Epithelial cell of esophagus (primary cell): ENCODE data around the gene CARD19.

Experiments
- DNase-seq: peaks from one replicate; pipeline ENCODE4 v3.0.0; 2010; ENCODE audit warnings: low read depth
- H3K4me3 ChIP-seq: 2 replicates; pipeline ENCODE4 v1.5.1; 2011; ENCODE audit warnings: mild to moderate bottlenecking, low read length, control low read depth
- TF ChIP-seq, protein P1 (sequence below): IDR thresholded peaks from 2 replicates; pipeline ENCODE4 v1.5.1; 2011; ENCODE audit warnings: low read depth, mild to moderate bottlenecking, low read length, control low read depth, inconsistent platforms; ENCODE audit not compliant: insufficient read depth; ENCODE audit errors: missing control alignments

Gene CARD19

GRCh38 chr9:93083592-93084470 is 12.2 kb upstream of the CARD19 start:
- TF ChIP-seq, protein P1, sequence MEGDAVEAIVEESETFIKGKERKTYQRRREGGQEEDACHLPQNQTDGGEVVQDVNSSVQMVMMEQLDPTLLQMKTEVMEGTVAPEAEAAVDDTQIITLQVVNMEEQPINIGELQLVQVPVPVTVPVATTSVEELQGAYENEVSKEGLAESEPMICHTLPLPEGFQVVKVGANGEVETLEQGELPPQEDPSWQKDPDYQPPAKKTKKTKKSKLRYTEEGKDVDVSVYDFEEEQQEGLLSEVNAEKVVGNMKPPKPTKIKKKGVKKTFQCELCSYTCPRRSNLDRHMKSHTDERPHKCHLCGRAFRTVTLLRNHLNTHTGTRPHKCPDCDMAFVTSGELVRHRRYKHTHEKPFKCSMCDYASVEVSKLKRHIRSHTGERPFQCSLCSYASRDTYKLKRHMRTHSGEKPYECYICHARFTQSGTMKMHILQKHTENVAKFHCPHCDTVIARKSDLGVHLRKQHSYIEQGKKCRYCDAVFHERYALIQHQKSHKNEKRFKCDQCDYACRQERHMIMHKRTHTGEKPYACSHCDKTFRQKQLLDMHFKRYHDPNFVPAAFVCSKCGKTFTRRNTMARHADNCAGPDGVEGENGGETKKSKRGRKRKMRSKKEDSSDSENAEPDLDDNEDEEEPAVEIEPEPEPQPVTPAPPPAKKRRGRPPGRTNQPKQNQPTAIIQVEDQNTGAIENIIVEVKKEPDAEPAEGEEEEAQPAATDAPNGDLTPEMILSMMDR = no peak
- DNase-seq = no peak
- H3K4me3 ChIP-seq = no peak overlapping the region

GRCh38 chr9:93084471-93084881 is 11.5 kb upstream of the CARD19 start:
- TF ChIP-seq, protein P1 = no peak
- DNase-seq = no peak

DNA sequence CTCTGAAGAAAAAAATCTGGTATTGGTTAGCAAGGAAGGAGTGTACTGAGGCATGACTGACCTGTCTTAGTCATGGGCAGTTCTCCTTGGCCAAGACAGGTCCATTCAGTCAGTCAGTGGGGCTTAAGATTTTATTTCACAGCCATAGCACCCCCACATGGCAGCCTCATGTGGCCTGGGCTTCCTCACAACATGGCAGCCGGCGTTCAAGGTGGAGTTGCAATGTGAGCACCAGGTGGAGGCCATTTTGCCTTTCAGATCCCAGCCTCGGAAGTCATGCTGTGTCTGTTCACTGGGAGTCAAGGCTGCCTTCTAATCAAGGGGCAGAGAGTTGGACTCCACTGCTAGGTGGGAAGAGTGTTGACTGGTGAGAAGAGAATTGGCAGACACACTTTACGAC is 10.3 kb upstream of the CARD19 start:
- TF ChIP-seq, protein P1 = no peak
- no peak overlapping the region for H3K4me3 ChIP-seq
- DNase-seq = no peak

More at GRCh38 chr9:93084471-93084881, 11.5 kb upstream of the CARD19 start:
- H3K4me3 ChIP-seq = no peak overlapping the region

- TF ChIP-seq, protein P1 = no peak
- no peak overlapping the region for H3K4me3 ChIP-seq
- DNase-seq = no peak
Observed at GRCh38 chr9:93086447-93087224, 9.4 kb upstream of the CARD19 start.

DNA sequence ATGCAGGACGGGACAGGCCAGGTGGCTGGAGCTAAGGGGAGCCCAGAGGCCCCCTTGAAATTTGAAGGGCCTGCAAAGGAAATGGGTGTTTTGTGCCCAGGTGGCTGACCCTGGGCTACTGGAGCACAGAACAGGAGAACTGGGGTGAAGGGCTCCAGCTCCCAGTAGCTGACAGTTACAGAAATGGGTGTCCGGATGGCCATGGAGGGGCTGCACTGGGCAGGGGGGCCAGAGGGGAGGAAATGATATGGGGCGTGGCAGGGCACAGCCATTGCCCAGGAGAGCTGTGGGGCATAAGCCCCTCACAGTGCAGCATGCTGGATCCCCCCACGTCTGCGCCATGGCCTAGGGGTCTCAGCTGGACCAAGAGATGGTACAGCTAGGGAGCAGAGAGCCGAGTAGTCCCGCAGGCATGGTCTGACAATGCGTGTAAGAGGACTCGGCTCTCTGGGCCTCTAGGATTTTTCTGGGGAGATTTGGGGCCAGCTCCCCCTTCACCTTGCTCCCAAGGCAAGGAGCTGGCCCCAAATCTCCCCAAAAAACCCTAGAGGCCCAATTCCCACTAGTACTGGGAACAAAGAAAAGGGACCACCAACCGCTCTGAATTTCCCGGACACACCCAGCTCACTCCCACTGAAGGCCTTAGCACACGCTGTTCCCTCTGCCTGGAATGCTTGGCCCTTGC is 7.9 kb upstream of the CARD19 start:
- H3K4me3 ChIP-seq = no peak overlapping the region
- DNase-seq = no peak
- TF ChIP-seq, protein P1 = no peak

DNA sequence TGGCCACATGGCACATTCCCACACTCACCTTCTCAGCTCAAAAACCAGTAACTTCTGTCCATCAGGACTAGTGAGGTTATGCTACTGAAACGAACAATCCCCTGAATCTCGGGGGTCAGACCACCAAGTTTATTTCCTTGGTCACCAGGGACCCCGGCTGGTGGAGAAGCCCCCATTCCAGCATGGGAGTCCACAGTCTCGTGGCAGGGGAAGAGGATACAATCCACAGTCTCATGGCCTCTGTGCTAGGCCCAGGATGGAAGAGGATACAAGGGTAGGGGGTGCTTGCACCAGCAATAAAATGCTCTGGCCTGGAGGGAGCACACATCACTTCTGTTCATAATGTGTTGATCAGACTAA is 7.4 kb upstream of the CARD19 start:
- TF ChIP-seq, protein P1 = no peak
- H3K4me3 ChIP-seq = no peak overlapping the region
- DNase-seq = no peak
